Measurements from ENCODE around the gene ZNF219.

ZNF219 gene

GRCh38 chr14:21055432-21056117 lies 42.9 kb downstream of the ZNF219 start:
- H3K27me3 ChIP-seq (ENCODE audit: control insufficient read depth, insufficient read depth, low read length) = no peaks in the 10 kb centered on the region
- no peaks in the 10 kb centered on the region for H3K9me3 ChIP-seq (ENCODE audit: control insufficient read depth, low read length)
- no peak overlapping the region for H3K4me3 ChIP-seq (ENCODE audit: low read length)
- H3K36me3 ChIP-seq (ENCODE audit: control insufficient read depth, insufficient read depth, low read length) = no peaks in the 10 kb centered on the region
- H3K4me1 ChIP-seq (ENCODE audit: control insufficient read depth, insufficient read depth, low read length) = peaks cover 37% of the 10 kb centered on the region
- H3K9ac ChIP-seq (ENCODE audit: low read length) = no peak overlapping the region

GRCh38 chr14:21054768-21055145 lies 43.7 kb downstream of the ZNF219 start:
- Histone ChIP-seq H3K36me3 (ENCODE audit: control insufficient read depth, insufficient read depth, low read length) (no peaks in the 10 kb centered on the region), H3K4me3 (ENCODE audit: low read length) (no peak overlapping the region), H3K4me1 (ENCODE audit: control insufficient read depth, insufficient read depth, low read length) (peaks cover 29% of the 10 kb centered on the region), H3K9ac (ENCODE audit: low read length) (no peak overlapping the region), H3K9me3 (ENCODE audit: control insufficient read depth, low read length) (no peaks in the 10 kb centered on the region), H3K27me3 (ENCODE audit: control insufficient read depth, insufficient read depth, low read length) (no peaks in the 10 kb centered on the region)

- no peaks in the 10 kb centered on the region for H3K9me3 ChIP-seq (ENCODE audit: control insufficient read depth, low read length)
- H3K27me3 ChIP-seq (ENCODE audit: control insufficient read depth, insufficient read depth, low read length) = no peaks in the 10 kb centered on the region
- H3K36me3 ChIP-seq (ENCODE audit: control insufficient read depth, insufficient read depth, low read length) = no peaks in the 10 kb centered on the region
- H3K4me3 ChIP-seq (ENCODE audit: low read length) = no peak overlapping the region
- peaks cover 29% of the 10 kb centered on the region for H3K4me1 ChIP-seq (ENCODE audit: control insufficient read depth, insufficient read depth, low read length)
- no peak overlapping the region for H3K9ac ChIP-seq (ENCODE audit: low read length)
These were observed 44.2 kb downstream of the ZNF219 start for GRCh38 chr14:21054123-21054767.

- Histone ChIP-seq H3K4me1 (ENCODE audit: control insufficient read depth, insufficient read depth, low read length) (peaks cover 33% of the 10 kb centered on the region), H3K4me3 (ENCODE audit: low read length) (no peak overlapping the region), H3K36me3 (ENCODE audit: control insufficient read depth, insufficient read depth, low read length) (no peaks in the 10 kb centered on the region), H3K9me3 (ENCODE audit: control insufficient read depth, low read length) (no peaks in the 10 kb centered on the region), H3K27me3 (ENCODE audit: control insufficient read depth, insufficient read depth, low read length) (no peaks in the 10 kb centered on the region), H3K9ac (ENCODE audit: low read length) (no peak overlapping the region)
These were observed 45.0 kb downstream of the ZNF219 start for GRCh38 chr14:21053184-21054122.

GRCh38 chr14:21050597-21050996 lies 47.9 kb downstream of the ZNF219 start:
- no peaks in the 10 kb centered on the region for H3K36me3 ChIP-seq (ENCODE audit: control insufficient read depth, insufficient read depth, low read length)
- H3K9me3 ChIP-seq (ENCODE audit: control insufficient read depth, low read length) = no peaks in the 10 kb centered on the region
- no peaks in the 10 kb centered on the region for H3K27me3 ChIP-seq (ENCODE audit: control insufficient read depth, insufficient read depth, low read length)
- H3K9ac ChIP-seq (ENCODE audit: low read length) = no peak overlapping the region
- H3K4me1 ChIP-seq (ENCODE audit: control insufficient read depth, insufficient read depth, low read length) = peaks cover 33% of the 10 kb centered on the region
- H3K4me3 ChIP-seq (ENCODE audit: low read length) = no peak overlapping the region

- Histone ChIP-seq H3K36me3 (ENCODE audit: control insufficient read depth, insufficient read depth, low read length) (no peaks in the 10 kb centered on the region), H3K9ac (ENCODE audit: low read length) (no peak overlapping the region), H3K4me1 (ENCODE audit: control insufficient read depth, insufficient read depth, low read length) (peaks cover 23% of the 10 kb centered on the region), H3K27me3 (ENCODE audit: control insufficient read depth, insufficient read depth, low read length) (no peaks in the 10 kb centered on the region), H3K9me3 (ENCODE audit: control insufficient read depth, low read length) (no peaks in the 10 kb centered on the region), H3K4me3 (ENCODE audit: low read length) (no peak overlapping the region)
These were observed 49.2 kb downstream of the ZNF219 start for GRCh38 chr14:21049271-21049673.

DNA sequence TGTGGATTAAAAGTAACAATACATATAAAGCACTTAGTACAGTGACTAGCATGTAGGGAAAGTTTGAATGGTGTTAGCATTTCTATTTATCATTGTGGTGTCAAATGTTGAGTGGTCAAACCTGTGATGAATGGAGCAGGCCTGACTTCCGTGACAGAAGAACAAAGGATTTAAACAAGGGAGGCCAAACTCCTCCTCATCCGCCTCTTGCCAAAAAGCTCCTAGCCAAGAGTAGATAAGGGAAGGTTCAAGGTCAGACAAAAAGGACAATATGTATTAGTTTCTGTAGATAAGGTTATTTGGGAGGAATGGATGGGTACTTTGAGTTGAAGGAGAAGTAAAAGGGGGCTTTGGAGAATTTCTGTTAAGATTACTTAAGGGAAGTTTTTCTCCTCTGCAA lies 49.8 kb downstream of the ZNF219 start:
- Histone ChIP-seq H3K4me1 (ENCODE audit: control insufficient read depth, insufficient read depth, low read length) (peaks cover 17% of the 10 kb centered on the region), H3K4me3 (ENCODE audit: low read length) (no peak overlapping the region), H3K9ac (ENCODE audit: low read length) (no peak overlapping the region), H3K9me3 (ENCODE audit: control insufficient read depth, low read length) (no peaks in the 10 kb centered on the region), H3K36me3 (ENCODE audit: control insufficient read depth, insufficient read depth, low read length) (no peaks in the 10 kb centered on the region), H3K27me3 (ENCODE audit: control insufficient read depth, insufficient read depth, low read length) (no peaks in the 10 kb centered on the region)

- no peaks in the 10 kb centered on the region for H3K27me3 ChIP-seq (ENCODE audit: control insufficient read depth, insufficient read depth, low read length)
- peaks cover 21% of the 10 kb centered on the region for H3K4me1 ChIP-seq (ENCODE audit: control insufficient read depth, insufficient read depth, low read length)
- no peak overlapping the region for H3K4me3 ChIP-seq (ENCODE audit: low read length)
- H3K9me3 ChIP-seq (ENCODE audit: control insufficient read depth, low read length) = no peaks in the 10 kb centered on the region
- no peak overlapping the region for H3K9ac ChIP-seq (ENCODE audit: low read length)
- no peaks in the 10 kb centered on the region for H3K36me3 ChIP-seq (ENCODE audit: control insufficient read depth, insufficient read depth, low read length)
These were observed 51.1 kb downstream of the ZNF219 start for GRCh38 chr14:21047378-21047781.

GRCh38 chr14:21043974-21044618 lies 54.4 kb downstream of the ZNF219 start:
- no peaks in the 10 kb centered on the region for H3K36me3 ChIP-seq (ENCODE audit: control insufficient read depth, insufficient read depth, low read length)
- no peak overlapping the region for H3K9ac ChIP-seq (ENCODE audit: low read length)
- no peak overlapping the region for H3K4me3 ChIP-seq (ENCODE audit: low read length)
- peaks cover 29% of the 10 kb centered on the region for H3K4me1 ChIP-seq (ENCODE audit: control insufficient read depth, insufficient read depth, low read length)
- no peaks in the 10 kb centered on the region for H3K9me3 ChIP-seq (ENCODE audit: control insufficient read depth, low read length)
- H3K27me3 ChIP-seq (ENCODE audit: control insufficient read depth, insufficient read depth, low read length) = no peaks in the 10 kb centered on the region

DNA sequence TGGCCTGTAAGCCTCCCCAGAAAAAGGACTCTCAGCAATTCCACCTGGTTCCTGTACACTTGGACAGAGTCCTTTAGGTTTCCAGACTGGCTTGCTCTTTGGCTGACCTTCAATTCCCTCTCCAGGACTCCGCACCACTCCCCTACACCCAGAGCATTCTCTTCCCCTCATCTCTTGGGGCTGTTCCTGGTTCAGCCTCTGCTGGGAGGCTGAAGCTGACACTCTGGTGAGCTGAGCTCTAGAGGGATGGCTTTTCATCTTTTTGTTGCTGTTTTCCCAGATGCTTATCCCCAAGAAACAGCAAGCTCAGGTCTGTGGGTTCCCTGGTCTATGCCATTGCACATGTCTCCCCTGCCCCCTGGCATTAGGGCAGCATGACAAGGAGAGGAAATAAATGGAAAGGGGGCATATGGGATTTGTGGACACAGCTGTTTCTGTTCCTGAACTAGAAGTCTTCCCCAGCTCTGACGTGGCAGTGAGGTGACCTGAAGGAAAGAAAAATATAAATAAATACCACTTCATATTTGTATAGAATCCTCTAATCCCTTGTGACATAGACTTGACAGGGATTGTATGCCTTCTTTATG lies 55.0 kb downstream of the ZNF219 start:
- Histone ChIP-seq H3K9me3 (ENCODE audit: control insufficient read depth, low read length) (no peaks in the 10 kb centered on the region), H3K27me3 (ENCODE audit: control insufficient read depth, insufficient read depth, low read length) (no peaks in the 10 kb centered on the region), H3K4me1 (ENCODE audit: control insufficient read depth, insufficient read depth, low read length) (peaks cover 32% of the 10 kb centered on the region), H3K36me3 (ENCODE audit: control insufficient read depth, insufficient read depth, low read length) (no peaks in the 10 kb centered on the region), H3K4me3 (ENCODE audit: low read length) (no peak overlapping the region), H3K9ac (ENCODE audit: low read length) (no peak overlapping the region)

- Histone ChIP-seq H3K4me3 (ENCODE audit: low read length) (no peak overlapping the region), H3K4me1 (ENCODE audit: control insufficient read depth, insufficient read depth, low read length) (peaks cover 29% of the 10 kb centered on the region), H3K9ac (ENCODE audit: low read length) (no peak overlapping the region), H3K36me3 (ENCODE audit: control insufficient read depth, insufficient read depth, low read length) (no peaks in the 10 kb centered on the region), H3K27me3 (ENCODE audit: control insufficient read depth, insufficient read depth, low read length) (no peaks in the 10 kb centered on the region), H3K9me3 (ENCODE audit: control insufficient read depth, low read length) (no peaks in the 10 kb centered on the region)
These were observed 55.5 kb downstream of the ZNF219 start for GRCh38 chr14:21042918-21043317.
